Fibroblast of lung (primary cell): ENCODE results near the gene PHETA2. TPM values are rescaled to one million over a fixed set of nuclear protein-coding genes. Genes with fewer than 3 reads are reported as not detected.
"Not testable (repeated sequence)": the region's sequence is repeated elsewhere in the genome, so short reads cannot be mapped to it uniquely, and the experiment has no call there.

Experiments
- DNase-seq, 2 donors: peaks; one replicate each; pipeline versions ENCODE4 v3.0.0 to v3.0.0-alpha.2; 2010; ENCODE audit warnings: low read depth in 2 of 2
- H2AFZ ChIP-seq: 2 replicates; pipeline ENCODE4 v1.5.1; 2012; ENCODE audit warnings: low read length, control low read depth, inconsistent platforms
- H3K27ac ChIP-seq: 2 replicates; pipeline ENCODE4 v1.5.1; 2011; ENCODE audit warnings: low read length, control low read depth; ENCODE audit not compliant: insufficient read depth
- H3K27me3 ChIP-seq: 2 replicates; pipeline ENCODE4 v1.5.1; 2011; ENCODE audit warnings: mild to moderate bottlenecking, low read length; ENCODE audit not compliant: control insufficient read depth, insufficient read depth
- H3K36me3 ChIP-seq: 2 replicates; pipeline ENCODE4 v1.5.1; 2011; ENCODE audit warnings: low read length; ENCODE audit not compliant: control insufficient read depth, insufficient read depth
- H3K4me1 ChIP-seq: 2 replicates; pipeline ENCODE4 v1.5.1; 2011; ENCODE audit warnings: low read length; ENCODE audit not compliant: control insufficient read depth, insufficient read depth; ENCODE audit errors: extremely low read depth
- H3K4me2 ChIP-seq: 2 replicates; pipeline ENCODE4 v1.5.1; 2011; ENCODE audit warnings: low read length, control low read depth; ENCODE audit not compliant: insufficient read depth; ENCODE audit errors: extremely low read depth
- H3K4me3 ChIP-seq, 4 experiments: fragments of 200-600 bp in 1 of 4; sonication (generic) in 1 of 4; replicated peaks in 1 of 4; 2 replicates each; pipeline ENCODE4 v1.5.1; 2011 to 2016; ENCODE audit warnings: low read length in 4 of 4, low read depth in 3 of 4, mild to moderate bottlenecking in 3 of 4, control low read depth in 2 of 4, inconsistent platforms in 1 of 4, mixed read lengths in 1 of 4; ENCODE audit not compliant: insufficient read depth in 1 of 4; ENCODE audit errors: control extremely low read depth in 1 of 4
- H3K79me2 ChIP-seq: 2 replicates; pipeline ENCODE4 v1.5.1; 2012; ENCODE audit warnings: mild to moderate bottlenecking, low read length, inconsistent platforms; ENCODE audit not compliant: control insufficient read depth, insufficient read depth
- H3K9ac ChIP-seq: 2 replicates; pipeline ENCODE4 v1.5.1; 2011; ENCODE audit warnings: mild to moderate bottlenecking, low read length, control low read depth; ENCODE audit not compliant: insufficient read depth
- H3K9me3 ChIP-seq: 2 replicates; pipeline ENCODE4 v1.5.1; 2012; ENCODE audit warnings: low read depth, low read length; ENCODE audit not compliant: control insufficient read depth, insufficient read depth
- H4K20me1 ChIP-seq: 2 replicates; pipeline ENCODE4 v1.5.1; 2011; ENCODE audit warnings: low read length; ENCODE audit not compliant: control insufficient read depth, insufficient read depth; ENCODE audit errors: extremely low read depth
- EZH2 ChIP-seq: IDR thresholded peaks from 2 replicates; pipeline ENCODE4 v1.5.1; 2012; ENCODE audit warnings: low read length, control low read depth, mild to moderate bottlenecking; ENCODE audit errors: missing control alignments
- polyA plus RNA-seq, 2 donors: library from polyadenylated mRNA; depleted of rRNA in 1 of 2; stranded (reverse) in 1 of 2; unstranded in 1 of 2; fragments of >200 nt; gene quantifications; 2 replicates each; pipeline ENCODE4 v1.2.1, GENCODE V29; 2011 to 2012; ENCODE audit warnings: missing spikeins in 1 of 2
- total RNA-seq: library from RNA; depleted of rRNA; stranded (reverse); fragments of >200 nt; gene quantifications from 2 replicates; pipeline ENCODE4 v1.2.1, GENCODE V29; 2014
- TF ChIP-seq, protein P1 (sequence below), 2 donors: IDR thresholded peaks in 1 of 2; conservative IDR thresholded peaks in 1 of 2; 1 replicate in 1 of 2; 2 replicates in 1 of 2; pipeline ENCODE4 v1.5.1; 2011 to 2012; ENCODE audit warnings: low read length in 2 of 2, control low read depth in 1 of 2, inconsistent platforms in 1 of 2, low read depth in 1 of 2, mild to moderate bottlenecking in 1 of 2

Gene PHETA2
- total and polyA plus RNA-seq, 2 donors (not counting 1 experiment from before 2014, with no cell fraction given), result 19.2 to 20.0 TPM

DNA sequence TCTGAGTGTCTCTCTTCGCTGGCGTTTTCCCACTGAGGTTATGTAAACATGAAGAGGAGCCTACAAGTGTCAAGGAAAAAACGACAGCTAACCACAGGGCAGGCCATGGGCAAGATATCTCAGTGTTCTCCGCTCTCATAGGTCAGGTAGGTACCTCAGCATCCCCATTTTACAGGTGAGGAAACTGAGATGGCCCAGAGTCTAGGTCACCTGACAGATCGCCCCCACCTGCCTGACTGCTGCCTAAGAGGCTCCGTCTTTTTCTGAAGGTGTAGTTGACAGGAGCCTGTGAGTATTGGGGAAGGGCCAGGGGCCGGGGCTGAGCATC, 17.4 kb downstream of the PHETA2 start:
- H4K20me1 ChIP-seq, result no peaks in the 10 kb centered on the region
- peak overlapping the region; percentile 68 to 80 (median 74) for H3K4me3 ChIP-seq
- peaks cover 19% of the 10 kb centered on the region for H3K79me2 ChIP-seq
- peaks cover 4% of the 10 kb centered on the region for H3K4me1 ChIP-seq
- H3K9me3 ChIP-seq, result no peaks in the 10 kb centered on the region
- peak overlapping the region; percentile 90 for H3K4me2 ChIP-seq
- no peaks in the 10 kb centered on the region for H3K27me3 ChIP-seq
- peak overlapping the region; percentile 77 for H3K27ac ChIP-seq
- H3K9ac ChIP-seq, result peak overlapping the region; percentile 68
- no peak for TF ChIP-seq EZH2
- TF ChIP-seq, protein P1, sequence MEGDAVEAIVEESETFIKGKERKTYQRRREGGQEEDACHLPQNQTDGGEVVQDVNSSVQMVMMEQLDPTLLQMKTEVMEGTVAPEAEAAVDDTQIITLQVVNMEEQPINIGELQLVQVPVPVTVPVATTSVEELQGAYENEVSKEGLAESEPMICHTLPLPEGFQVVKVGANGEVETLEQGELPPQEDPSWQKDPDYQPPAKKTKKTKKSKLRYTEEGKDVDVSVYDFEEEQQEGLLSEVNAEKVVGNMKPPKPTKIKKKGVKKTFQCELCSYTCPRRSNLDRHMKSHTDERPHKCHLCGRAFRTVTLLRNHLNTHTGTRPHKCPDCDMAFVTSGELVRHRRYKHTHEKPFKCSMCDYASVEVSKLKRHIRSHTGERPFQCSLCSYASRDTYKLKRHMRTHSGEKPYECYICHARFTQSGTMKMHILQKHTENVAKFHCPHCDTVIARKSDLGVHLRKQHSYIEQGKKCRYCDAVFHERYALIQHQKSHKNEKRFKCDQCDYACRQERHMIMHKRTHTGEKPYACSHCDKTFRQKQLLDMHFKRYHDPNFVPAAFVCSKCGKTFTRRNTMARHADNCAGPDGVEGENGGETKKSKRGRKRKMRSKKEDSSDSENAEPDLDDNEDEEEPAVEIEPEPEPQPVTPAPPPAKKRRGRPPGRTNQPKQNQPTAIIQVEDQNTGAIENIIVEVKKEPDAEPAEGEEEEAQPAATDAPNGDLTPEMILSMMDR (conservative IDR thresholded peaks at IDR 0.05 in 1 of 2, IDR thresholded peaks at IDR 0.05 in 1 of 2; ENCODE audit: low read depth in 1 of 2, low read length in 2 of 2), result no peak
- no peak for DNase-seq
- no peaks in the 10 kb centered on the region for H3K36me3 ChIP-seq
- H2AFZ ChIP-seq, result peak overlapping the region; percentile 91

DNA sequence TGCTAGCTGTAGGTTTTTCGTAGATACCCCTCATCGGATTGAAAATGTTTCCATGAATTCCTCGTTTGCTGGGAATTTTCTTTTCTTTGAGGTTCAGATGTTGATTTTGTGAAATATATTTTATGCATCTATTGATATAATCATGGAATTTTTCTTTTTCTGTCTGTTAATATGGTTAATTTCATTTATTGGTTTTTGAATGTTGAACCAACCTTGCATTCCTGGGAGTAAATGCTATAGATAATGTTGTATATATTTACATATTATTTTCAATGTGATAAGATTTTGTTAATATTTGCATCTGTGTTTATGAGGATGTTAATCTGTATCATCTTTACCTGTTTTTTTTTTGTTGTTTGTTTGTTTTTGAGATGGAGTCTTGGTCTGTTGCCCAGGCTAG, 27.2 kb downstream of the PHETA2 start:
- no peak for TF ChIP-seq EZH2
- TF ChIP-seq, protein P1 (conservative IDR thresholded peaks at IDR 0.05 in 1 of 2, IDR thresholded peaks at IDR 0.05 in 1 of 2; ENCODE audit: low read depth in 1 of 2, low read length in 2 of 2), result no peak
- Histone ChIP-seq H3K27ac (no peak overlapping the region), H3K4me1 (no peaks in the 10 kb centered on the region), H3K27me3 (no peaks in the 10 kb centered on the region), H3K36me3 (no peaks in the 10 kb centered on the region), H3K4me2 (no peak overlapping the region), H2AFZ (no peak overlapping the region), H3K79me2 (no peaks in the 10 kb centered on the region), H3K9ac (no peak overlapping the region), H4K20me1 (no peaks in the 10 kb centered on the region), H3K9me3 (no peaks in the 10 kb centered on the region), H3K4me3 (no peak overlapping the region)
- DNase-seq, result no peak

DNA sequence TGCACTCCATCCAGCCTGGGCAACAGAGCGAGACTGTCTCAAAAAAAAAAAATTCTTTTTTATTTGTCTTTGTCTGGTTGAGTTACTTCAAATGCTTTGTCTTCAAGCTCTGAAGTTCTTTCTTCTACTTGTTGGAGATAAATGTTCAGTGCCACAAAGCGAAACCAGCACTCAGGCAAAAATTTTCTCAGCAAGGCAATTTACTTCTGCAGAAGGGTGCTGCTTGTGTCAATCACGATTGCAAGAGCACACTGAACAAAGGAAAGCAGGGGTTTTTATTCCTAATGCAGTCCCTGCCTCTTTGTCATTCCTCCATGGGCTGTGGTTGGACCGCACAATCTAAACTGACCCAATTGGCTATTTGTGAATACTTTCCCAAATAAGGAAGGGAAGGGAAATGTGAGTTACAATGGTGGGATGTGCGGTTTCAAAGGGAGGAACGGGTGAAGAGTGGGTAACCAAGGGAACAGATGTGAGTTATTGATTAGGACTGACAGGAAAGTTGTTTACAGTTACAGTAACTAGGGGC, 30.3 kb downstream of the PHETA2 start:
- H3K4me2 ChIP-seq, H3K27me3 ChIP-seq, DNase-seq, H3K4me1 ChIP-seq, H3K4me3 ChIP-seq, H3K27ac ChIP-seq, H3K79me2 ChIP-seq, H3K9ac ChIP-seq, H2AFZ ChIP-seq, H4K20me1 ChIP-seq, H3K9me3 ChIP-seq, H3K36me3 ChIP-seq: not testable (repeated sequence)
